PFSK-1 (cell line): Measurements from ENCODE around the gene ALPK3.

ENCODE experiments used
- POLR2AphosphoS5 ChIP-seq: IDR thresholded peaks from 2 replicates; pipeline ENCODE4 v1.6.1; 2012; ENCODE audit warnings: low read depth, mild to moderate bottlenecking, control low read depth, low read length, moderate library complexity
- REST ChIP-seq, 2 experiments: IDR thresholded peaks; 2 replicates each; pipeline versions ENCODE4 v1.6.1 to v1.8.0; 2011 to 2012; ENCODE audit warnings: low read depth in 2 of 2, low read length in 2 of 2, control low read depth in 1 of 2, inconsistent platforms in 1 of 2, mild to moderate bottlenecking in 1 of 2, moderate library complexity in 1 of 2; ENCODE audit not compliant: insufficient read depth in 1 of 2
- TAF1 ChIP-seq: IDR thresholded peaks from 2 replicates; pipeline ENCODE4 v1.6.1; 2012; ENCODE audit warnings: low read length, control low read depth, borderline replicate concordance; ENCODE audit not compliant: insufficient read depth

GRCh38 chr15:84874981-84875699 is 58.0 kb downstream of the ALPK3 start:
- TF ChIP-seq REST (IDR thresholded peaks at IDR 0.05; ENCODE audit: insufficient read depth in 1 of 2, low read depth in 2 of 2, low read length in 2 of 2) (no peak), TAF1 (no peak), POLR2AphosphoS5 (no peak)
